ENCODE measurements around the gene PTPRM. TPM values are rescaled to one million over a fixed set of nuclear protein-coding genes. Genes with fewer than 3 reads are reported as not detected.

Gene PTPRM
- total RNA-seq, 1 experiment from 2014 or later: 6.2 TPM

DNA sequence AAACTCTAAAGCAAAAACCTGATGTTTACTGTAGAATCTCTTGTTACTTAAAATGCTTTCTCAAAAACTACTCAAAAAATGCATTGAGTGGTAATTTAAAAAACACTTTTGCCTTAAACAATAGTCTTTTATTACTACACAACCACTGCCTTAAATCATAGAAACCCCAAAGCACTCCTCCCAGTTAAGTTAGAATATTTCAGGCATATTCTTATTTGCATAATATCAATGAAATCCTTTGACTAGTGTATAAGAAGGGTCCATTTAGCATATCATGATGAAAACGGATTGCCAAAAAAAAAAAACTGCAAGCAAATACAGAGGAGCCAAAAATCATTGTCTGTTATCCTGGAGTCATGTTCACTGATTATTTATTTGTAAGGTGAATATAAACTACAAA is 119.2 kb downstream of the PTPRM start:
- H2AK5ac ChIP-seq (ENCODE audit: insufficient read length, low read length): no peak overlapping the region
- peaks cover 3% of the 10 kb centered on the region; the same call in 1 of the 2 replicates for H3K27me3 Mint-ChIP-seq (ENCODE audit: low read depth)
- H2BK20ac ChIP-seq (ENCODE audit: low read depth, low read length, poor library complexity, severe bottlenecking): no peak overlapping the region
- no peak overlapping the region for H2BK15ac ChIP-seq (ENCODE audit: low read depth, low read length)
- H3K4me3 Mint-ChIP-seq: no peak overlapping the region
- H3K4me1 ChIP-seq (ENCODE audit: insufficient read depth, low read length): peaks cover 4% of the 10 kb centered on the region; the same call in 1 of the 2 replicates
- H3K79me1 ChIP-seq (ENCODE audit: insufficient read depth, low read depth, low read length, poor library complexity, severe bottlenecking): no peaks in the 10 kb centered on the region
- no peak overlapping the region for H4K5ac ChIP-seq (ENCODE audit: insufficient read length, low read depth, low read length)
- H3K4me1 Mint-ChIP-seq: peaks cover 9 to 12% of the 10 kb centered on the region in 2 experiments; a peak in 3 of 4 replicates
- H3K9me3 Mint-ChIP-seq: no peaks in the 10 kb centered on the region
- H4K8ac ChIP-seq (replicated peaks; ENCODE audit: insufficient read length, low read depth, low read length): no peak overlapping the region
- no peaks in the 10 kb centered on the region for H3K27me3 ChIP-seq (ENCODE audit: insufficient read depth, low read length)
- no peak overlapping the region for H4K91ac ChIP-seq (ENCODE audit: insufficient read length, low read depth, low read length)
- H3K18ac ChIP-seq (ENCODE audit: insufficient read length, low read depth, low read length): no peak overlapping the region
- H2BK12ac ChIP-seq (ENCODE audit: insufficient read length, low read depth, low read length): no peak overlapping the region
- H2BK120ac ChIP-seq (ENCODE audit: low read depth, low read length, poor library complexity, severe bottlenecking): no peak overlapping the region
- no peak overlapping the region; a peak in 1 of 7 replicates for H3K27ac Mint-ChIP-seq
- no peaks in the 10 kb centered on the region for H3K23me2 ChIP-seq (ENCODE audit: insufficient read length, low read depth, low read length, poor library complexity, severe bottlenecking)
- no peak overlapping the region for H3T11ph ChIP-seq (ENCODE audit: low read length)
- H3K23ac ChIP-seq (ENCODE audit: insufficient read length, low read depth, low read length): no peak overlapping the region
- no peak overlapping the region for H3K14ac ChIP-seq (ENCODE audit: insufficient read depth, low read length)
- H3K9me3 ChIP-seq (ENCODE audit: control insufficient read depth, low read depth, low read length): no peaks in the 10 kb centered on the region
- H3K27ac ChIP-seq (ENCODE audit: insufficient read length, low read depth, low read length): no peak overlapping the region
- H3K4ac ChIP-seq (ENCODE audit: low read depth, low read length): no peak overlapping the region
- WGBS (ENCODE audit: extremely low coverage, insufficient read length, low lambda C conversion rate): no CpG with 5 or more reads among the region's 1 CpG
- TF ChIP-seq, protein P1, sequence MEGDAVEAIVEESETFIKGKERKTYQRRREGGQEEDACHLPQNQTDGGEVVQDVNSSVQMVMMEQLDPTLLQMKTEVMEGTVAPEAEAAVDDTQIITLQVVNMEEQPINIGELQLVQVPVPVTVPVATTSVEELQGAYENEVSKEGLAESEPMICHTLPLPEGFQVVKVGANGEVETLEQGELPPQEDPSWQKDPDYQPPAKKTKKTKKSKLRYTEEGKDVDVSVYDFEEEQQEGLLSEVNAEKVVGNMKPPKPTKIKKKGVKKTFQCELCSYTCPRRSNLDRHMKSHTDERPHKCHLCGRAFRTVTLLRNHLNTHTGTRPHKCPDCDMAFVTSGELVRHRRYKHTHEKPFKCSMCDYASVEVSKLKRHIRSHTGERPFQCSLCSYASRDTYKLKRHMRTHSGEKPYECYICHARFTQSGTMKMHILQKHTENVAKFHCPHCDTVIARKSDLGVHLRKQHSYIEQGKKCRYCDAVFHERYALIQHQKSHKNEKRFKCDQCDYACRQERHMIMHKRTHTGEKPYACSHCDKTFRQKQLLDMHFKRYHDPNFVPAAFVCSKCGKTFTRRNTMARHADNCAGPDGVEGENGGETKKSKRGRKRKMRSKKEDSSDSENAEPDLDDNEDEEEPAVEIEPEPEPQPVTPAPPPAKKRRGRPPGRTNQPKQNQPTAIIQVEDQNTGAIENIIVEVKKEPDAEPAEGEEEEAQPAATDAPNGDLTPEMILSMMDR (conservative IDR thresholded peaks at IDR 0.05): no peak
- no peaks in the 10 kb centered on the region for H3K36me3 Mint-ChIP-seq (ENCODE audit: insufficient read depth in 1 of 3, low read depth in 3 of 3)
- H3K79me2 ChIP-seq (ENCODE audit: insufficient read depth, low read length): no peaks in the 10 kb centered on the region
- no peak overlapping the region for H2AFZ ChIP-seq (ENCODE audit: low read length)
- no peak overlapping the region for H3K9ac ChIP-seq (ENCODE audit: extremely low read depth, insufficient read length, low read length)
- no peak for DNase-seq
- H3K56ac ChIP-seq (ENCODE audit: insufficient read length, low read depth, low read length): no peak overlapping the region
- no peak overlapping the region for H3K4me2 ChIP-seq (ENCODE audit: insufficient read depth, insufficient read length, low read length)
- no peak overlapping the region for H2BK5ac ChIP-seq (ENCODE audit: insufficient read length, low read length)
- no peaks in the 10 kb centered on the region for H4K20me1 ChIP-seq (ENCODE audit: control insufficient read depth, insufficient read depth, insufficient read length)
